Activated naive CD8-positive, alpha-beta T cell (primary cell): ENCODE data around the gene FASTK.
"Not testable (repeated sequence)": the region's sequence is repeated elsewhere in the genome, so short reads cannot be mapped to it uniquely, and the experiment has no call there.

Experiments used
- H3K27ac Mint-ChIP-seq: one replicate; pipeline ENCODE4 v1.8.0; 2021; ENCODE audit warnings: mixed read lengths
- H3K27me3 Mint-ChIP-seq: one replicate; pipeline ENCODE4 v1.8.0; 2021; ENCODE audit warnings: mixed read lengths
- H3K36me3 Mint-ChIP-seq: one replicate; pipeline ENCODE4 v1.8.0; 2021; ENCODE audit warnings: mixed read lengths
- H3K4me1 Mint-ChIP-seq: one replicate; pipeline ENCODE4 v1.8.0; 2021; ENCODE audit warnings: low read depth, mixed read lengths
- H3K4me3 Mint-ChIP-seq: one replicate; pipeline ENCODE4 v1.8.0; 2021; ENCODE audit warnings: mild to moderate bottlenecking, mixed read lengths
- H3K9me3 Mint-ChIP-seq: one replicate; pipeline ENCODE4 v1.8.0; 2021; ENCODE audit warnings: low read depth, mixed read lengths

The FASTK gene

DNA sequence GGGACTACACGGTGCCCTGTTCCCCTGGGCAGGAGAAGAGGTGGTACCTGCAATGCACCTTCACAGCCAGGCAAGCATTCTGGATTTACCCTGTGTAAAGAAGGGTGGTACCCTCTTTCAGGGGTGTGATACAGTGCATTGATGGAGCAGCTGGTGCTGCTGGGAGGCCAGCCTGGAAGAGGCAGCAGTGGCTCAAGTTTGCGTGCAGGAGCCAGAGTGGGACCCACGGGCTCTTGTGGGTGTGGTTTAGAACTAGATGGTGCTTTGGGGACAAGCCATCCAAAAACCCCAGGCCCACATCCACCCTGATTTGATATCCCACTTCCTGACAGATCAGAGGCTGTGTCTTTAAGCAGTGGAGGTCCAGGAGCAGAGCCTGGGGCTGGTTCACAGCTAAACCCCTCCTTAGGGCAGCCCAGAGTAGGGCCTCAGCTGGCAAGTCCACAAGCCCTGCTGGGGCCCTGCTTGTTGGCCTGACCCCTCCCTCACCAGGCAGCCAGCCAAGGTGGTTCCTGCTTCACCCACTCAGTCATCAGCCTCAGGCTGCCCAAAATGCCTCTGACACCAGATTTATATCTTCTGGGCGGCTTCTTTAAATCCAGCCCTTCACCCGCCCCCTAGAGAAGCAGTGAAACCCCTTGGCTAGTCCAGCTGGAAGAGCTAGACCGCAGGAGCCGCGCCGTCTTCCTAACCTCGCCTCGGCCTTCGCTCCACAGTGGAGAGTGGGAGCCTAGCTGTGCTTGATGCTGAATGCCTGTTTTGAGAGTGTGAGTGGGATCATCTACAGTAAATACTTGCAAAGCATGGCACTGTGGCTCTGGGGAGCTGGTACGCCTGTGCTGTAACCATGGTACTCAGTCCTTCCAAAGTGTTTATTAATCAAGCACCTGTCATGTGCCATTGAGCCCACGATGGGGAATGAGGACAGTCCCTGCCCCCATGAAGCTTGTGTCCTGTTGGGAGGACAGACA lies 33.7 kb downstream of the FASTK start:
- no peaks in the 10 kb centered on the region for H3K27me3 Mint-ChIP-seq
- no peak overlapping the region for H3K27ac Mint-ChIP-seq
- H3K4me3 Mint-ChIP-seq = no peak overlapping the region
- no peaks in the 10 kb centered on the region for H3K4me1 Mint-ChIP-seq
- H3K9me3 Mint-ChIP-seq = no peaks in the 10 kb centered on the region
- no peaks in the 10 kb centered on the region for H3K36me3 Mint-ChIP-seq

DNA sequence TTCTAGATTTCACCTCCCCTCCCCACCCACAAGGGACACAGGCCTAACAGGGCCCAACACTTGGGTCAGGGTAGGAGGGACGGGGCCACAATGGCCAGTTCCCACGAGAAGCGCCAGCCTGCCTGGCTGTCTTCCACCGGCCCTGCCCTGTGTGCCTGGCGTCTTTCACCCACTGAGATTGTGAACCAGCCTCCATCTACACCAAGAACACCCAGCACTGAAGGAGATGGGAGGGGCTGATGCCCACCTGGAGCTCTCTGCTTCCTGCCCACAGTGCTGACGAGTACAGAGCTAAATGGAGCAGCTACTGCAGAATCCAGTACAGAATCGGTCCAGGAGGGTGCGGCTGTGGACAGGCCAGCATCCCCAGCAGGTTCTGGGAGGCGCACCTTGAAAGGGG lies 34.6 kb downstream of the FASTK start:
- H3K27ac Mint-ChIP-seq = no peak overlapping the region
- no peaks in the 10 kb centered on the region for H3K36me3 Mint-ChIP-seq
- H3K4me1 Mint-ChIP-seq = peaks cover 2% of the 10 kb centered on the region
- H3K27me3 Mint-ChIP-seq = no peaks in the 10 kb centered on the region
- no peak overlapping the region for H3K4me3 Mint-ChIP-seq
- no peaks in the 10 kb centered on the region for H3K9me3 Mint-ChIP-seq

DNA sequence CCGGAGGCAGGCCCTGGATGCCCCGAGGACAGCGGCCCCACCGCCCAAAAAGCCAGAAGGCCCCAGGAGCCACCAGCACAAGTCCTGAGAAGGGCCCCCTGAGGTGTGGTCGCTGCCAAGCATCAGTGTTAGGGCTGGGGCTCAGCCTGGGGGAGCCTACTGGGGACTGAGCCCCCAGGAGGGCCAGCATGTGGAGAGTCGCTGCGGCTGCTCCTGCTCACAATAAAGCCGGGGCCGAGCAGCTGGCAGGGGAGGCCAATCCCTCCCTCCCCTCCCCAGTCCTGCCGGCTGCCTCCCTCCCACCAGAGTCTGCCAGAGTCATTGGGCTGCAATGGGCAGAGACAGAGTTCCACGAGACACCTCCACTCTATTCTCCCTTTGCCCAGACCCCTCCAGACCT lies 35.3 kb downstream of the FASTK start:
- no peaks in the 10 kb centered on the region for H3K9me3 Mint-ChIP-seq
- peaks cover 2% of the 10 kb centered on the region for H3K4me1 Mint-ChIP-seq
- no peak overlapping the region for H3K4me3 Mint-ChIP-seq
- H3K27me3 Mint-ChIP-seq = no peaks in the 10 kb centered on the region
- H3K36me3 Mint-ChIP-seq = no peaks in the 10 kb centered on the region
- H3K27ac Mint-ChIP-seq = no peak overlapping the region

DNA sequence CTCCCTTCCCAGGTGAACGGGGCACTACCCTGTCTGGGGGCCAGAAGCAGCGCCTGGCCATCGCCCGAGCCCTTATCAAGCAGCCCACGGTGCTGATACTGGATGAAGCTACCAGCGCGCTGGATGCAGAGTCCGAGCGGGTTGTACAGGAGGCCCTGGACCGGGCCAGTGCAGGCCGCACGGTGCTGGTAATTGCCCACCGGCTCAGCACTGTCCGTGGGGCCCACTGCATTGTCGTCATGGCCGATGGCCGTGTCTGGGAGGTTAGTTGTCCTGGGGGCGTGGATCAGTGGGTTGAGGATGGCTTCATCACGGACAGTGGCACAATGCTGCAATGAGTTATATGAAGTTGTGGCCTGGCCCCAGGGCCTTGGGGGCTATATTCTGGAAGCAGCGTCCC lies 36.6 kb downstream of the FASTK start:
- peaks cover 12% of the 10 kb centered on the region for H3K4me1 Mint-ChIP-seq
- no peak overlapping the region for H3K4me3 Mint-ChIP-seq
- H3K27me3 Mint-ChIP-seq = no peaks in the 10 kb centered on the region
- H3K9me3 Mint-ChIP-seq = no peaks in the 10 kb centered on the region
- no peaks in the 10 kb centered on the region for H3K36me3 Mint-ChIP-seq
- H3K27ac Mint-ChIP-seq = no peak overlapping the region

DNA sequence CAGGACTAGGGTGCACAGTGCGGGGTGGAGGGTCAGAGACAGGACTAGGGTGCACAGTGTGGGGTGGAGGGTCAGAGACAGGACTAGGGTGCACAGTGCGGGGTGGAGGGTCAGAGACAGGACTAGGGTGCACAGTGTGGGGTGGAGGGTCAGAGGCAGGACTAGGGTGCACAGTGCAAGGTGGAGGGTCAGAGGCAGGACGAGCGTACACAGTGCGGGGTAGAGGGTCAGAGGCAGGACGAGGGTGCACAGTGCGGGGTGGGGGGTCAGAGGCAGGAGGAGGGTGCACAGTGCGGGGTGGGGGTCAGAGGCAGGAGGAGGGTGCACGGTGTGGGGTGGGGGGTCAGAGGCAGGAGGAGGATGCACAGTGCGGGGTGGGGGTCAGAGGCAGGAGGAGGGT lies 37.2 kb downstream of the FASTK start:
- H3K9me3 Mint-ChIP-seq, H3K4me3 Mint-ChIP-seq, H3K36me3 Mint-ChIP-seq, H3K27ac Mint-ChIP-seq, H3K27me3 Mint-ChIP-seq: not testable (repeated sequence)
- H3K4me1 Mint-ChIP-seq = peaks cover 17% of the 10 kb centered on the region

DNA sequence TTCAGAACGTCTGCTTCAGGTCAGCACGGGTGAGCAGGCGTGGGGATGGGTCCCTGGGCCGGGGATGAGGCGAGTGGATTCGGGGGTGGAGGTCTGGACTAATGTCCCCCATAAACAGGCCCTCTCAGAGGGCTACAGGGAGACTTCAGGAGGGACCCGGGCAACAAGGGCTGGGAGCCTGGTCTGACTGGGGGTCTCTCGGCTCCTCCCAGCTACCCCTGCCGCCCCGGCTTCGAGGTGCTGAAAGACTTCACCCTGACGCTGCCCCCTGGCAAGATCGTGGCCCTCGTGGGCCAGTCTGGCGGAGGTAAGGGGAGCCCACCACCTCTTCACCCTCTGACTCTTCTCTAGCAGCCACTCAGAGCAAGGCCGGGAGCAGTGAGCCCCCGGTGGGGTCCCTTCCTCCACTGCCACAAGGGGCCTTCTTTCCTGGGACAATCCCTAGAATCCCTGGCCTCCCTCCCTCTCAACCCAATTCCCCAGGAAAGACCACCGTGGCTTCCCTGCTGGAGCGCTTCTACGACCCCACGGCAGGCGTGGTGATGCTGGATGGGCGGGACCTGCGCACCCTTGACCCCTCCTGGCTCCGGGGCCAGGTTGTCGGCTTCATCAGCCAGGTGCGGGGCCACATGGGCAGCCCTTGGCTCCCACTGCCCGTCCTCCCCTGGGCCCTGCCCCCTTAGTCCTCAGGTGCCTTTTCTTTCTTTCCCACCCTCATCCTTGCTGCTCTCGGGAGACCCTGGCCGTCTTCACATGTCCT lies 39.8 kb downstream of the FASTK start:
- H3K36me3 Mint-ChIP-seq = no peaks in the 10 kb centered on the region

DNA sequence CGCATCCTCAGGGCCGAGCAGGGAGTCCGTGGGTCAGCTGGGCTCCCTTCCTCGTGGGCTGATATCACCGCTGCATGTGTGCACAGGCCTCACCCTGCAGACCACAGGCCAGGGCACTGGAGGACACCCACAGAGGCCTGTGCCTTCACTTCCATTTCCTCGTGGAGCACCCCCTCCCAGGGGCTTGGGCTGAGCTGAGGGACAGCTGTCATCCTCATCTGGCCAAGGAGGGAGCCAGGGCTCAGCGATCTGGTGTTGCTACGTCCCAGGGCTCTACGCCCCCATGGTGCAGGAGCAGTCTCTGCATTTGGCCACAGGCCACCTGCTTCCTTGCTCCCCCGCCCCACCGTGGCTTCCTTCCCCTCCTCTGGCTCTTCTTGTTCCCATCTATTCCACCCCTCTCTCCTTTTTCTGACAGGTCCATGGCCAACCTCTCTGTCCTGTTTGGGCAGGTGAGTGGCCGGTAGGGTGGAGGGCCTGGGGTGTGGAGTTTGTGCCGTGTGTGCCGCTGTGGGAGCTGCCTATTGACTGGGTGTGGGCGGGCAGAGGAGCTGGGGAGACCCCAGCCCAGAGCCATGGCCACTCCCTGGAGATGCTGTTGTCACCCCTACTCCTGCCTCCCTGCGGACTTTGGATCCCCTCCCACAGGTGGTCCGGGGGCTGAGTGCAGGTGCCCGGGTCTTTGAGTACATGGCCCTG lies 40.6 kb downstream of the FASTK start:
- peak overlapping the region; percentile 93 for H3K27ac Mint-ChIP-seq
- H3K4me3 Mint-ChIP-seq = peak overlapping the region; percentile 47
- no peaks in the 10 kb centered on the region for H3K27me3 Mint-ChIP-seq
- no peaks in the 10 kb centered on the region for H3K9me3 Mint-ChIP-seq
- peaks cover 17% of the 10 kb centered on the region for H3K4me1 Mint-ChIP-seq
- H3K36me3 Mint-ChIP-seq = no peaks in the 10 kb centered on the region

More for the DNA sequence above, 39.8 kb downstream of the FASTK start:
- Mint-ChIP-seq H3K9me3 (no peaks in the 10 kb centered on the region), H3K27me3 (no peaks in the 10 kb centered on the region), H3K4me1 (peaks cover 17% of the 10 kb centered on the region), H3K27ac (no peak overlapping the region), H3K4me3 (no peak overlapping the region)

DNA sequence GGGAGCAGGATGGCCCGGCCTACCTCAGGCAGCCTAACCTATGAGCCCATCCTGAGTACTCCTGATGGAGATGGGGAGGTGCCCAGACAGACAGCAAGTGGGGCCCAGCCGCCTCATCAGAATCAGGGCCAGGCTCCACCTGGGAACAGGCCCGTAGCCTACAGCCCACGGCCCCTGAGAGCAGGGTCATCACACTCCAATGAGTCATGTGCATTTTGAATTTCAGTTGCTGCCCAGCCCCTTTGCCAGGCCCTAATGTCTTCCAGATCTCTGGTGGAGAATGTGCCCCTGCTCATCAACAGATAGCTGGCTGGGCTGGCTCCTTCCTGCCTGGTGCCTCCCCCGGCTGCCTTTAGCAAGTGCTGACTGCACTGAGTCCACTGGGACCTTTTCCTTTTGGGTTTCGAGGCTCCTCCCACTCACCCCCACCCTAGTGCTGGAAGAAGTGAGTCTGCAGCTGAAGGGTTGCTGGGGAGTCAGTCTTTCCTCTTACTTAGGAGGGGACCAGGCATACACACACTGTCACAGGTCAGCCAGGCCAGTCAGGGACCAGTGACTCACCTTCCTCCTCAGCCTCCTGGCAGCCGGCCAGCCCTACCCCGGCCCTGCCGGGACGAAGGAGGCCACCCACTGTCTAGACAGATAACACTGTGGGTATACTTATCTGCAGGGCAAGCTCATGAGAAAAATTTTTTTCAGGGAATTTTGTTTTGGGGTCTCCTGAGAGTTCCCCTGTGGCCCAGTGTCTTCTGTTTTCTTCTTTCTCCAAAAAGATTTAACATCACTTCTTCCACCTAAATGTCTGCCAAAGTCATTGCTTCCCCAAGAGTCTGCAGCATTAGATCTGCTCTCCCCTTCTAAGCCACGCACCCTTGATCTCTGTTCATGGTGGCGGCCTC lies 41.4 kb downstream of the FASTK start:
- Mint-ChIP-seq H3K4me3 (peak overlapping the region; percentile 47), H3K4me1 (peaks cover 17% of the 10 kb centered on the region), H3K27me3 (no peaks in the 10 kb centered on the region), H3K9me3 (no peaks in the 10 kb centered on the region), H3K36me3 (no peaks in the 10 kb centered on the region), H3K27ac (peak overlapping the region; percentile 93)

DNA sequence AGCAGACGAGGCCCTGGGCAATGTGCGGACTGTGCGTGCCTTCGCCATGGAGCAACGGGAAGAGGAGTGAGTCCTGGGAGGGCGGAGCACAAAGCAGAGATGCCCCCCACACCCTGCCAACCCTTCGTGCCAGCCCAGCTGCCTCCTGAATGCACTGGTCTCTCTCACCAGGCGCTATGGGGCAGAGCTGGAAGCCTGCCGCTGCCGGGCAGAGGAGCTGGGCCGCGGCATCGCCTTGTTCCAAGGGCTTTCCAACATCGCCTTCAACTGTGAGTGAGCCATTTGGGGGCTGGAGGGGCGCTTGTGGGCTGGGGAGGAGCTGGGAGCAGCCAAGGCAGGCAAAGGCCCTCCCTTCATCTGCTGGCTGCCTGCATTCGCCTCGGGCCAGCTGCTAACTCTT lies 44.7 kb downstream of the FASTK start:
- H3K9me3 Mint-ChIP-seq = no peaks in the 10 kb centered on the region
- peaks cover 19% of the 10 kb centered on the region for H3K4me1 Mint-ChIP-seq
- no peaks in the 10 kb centered on the region for H3K27me3 Mint-ChIP-seq
- no peaks in the 10 kb centered on the region for H3K36me3 Mint-ChIP-seq
- H3K4me3 Mint-ChIP-seq = no peak overlapping the region
- H3K27ac Mint-ChIP-seq = no peak overlapping the region

DNA sequence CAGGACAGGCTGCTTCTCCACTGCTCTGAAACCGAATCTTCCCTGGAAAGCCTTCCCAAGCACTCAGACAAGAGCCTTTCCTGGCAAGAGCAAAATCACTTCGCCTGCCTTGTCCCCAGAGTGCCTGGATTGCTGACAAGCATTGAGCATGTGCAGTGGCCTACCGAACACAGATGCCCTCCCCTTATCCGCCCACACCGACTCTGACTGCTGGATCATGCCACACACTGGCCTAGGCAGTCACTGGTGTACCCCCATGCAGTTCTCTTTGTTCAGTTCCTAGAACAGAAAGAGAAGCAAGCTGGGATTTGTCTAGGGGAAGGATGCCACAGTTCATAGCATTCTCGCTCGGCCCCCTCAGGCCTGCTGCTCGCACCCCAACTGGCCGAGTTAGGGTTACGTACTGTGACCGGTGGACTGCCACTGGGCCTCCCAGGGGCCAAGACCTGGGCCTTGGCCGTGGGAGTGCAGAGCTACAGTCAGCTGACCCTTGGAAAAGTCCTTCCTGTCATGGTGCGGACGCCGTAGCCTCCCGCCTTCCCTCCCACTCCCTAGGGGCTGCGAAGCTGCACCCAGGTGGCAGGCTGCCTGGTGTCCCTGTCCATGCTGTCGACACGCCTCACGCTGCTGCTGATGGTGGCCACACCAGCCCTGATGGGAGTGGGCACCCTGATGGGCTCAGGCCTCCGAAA lies 45.4 kb downstream of the FASTK start:
- Mint-ChIP-seq H3K9me3 (no peaks in the 10 kb centered on the region), H3K27me3 (no peaks in the 10 kb centered on the region), H3K4me1 (peaks cover 20% of the 10 kb centered on the region), H3K4me3 (no peak overlapping the region), H3K36me3 (no peaks in the 10 kb centered on the region), H3K27ac (no peak overlapping the region)

DNA sequence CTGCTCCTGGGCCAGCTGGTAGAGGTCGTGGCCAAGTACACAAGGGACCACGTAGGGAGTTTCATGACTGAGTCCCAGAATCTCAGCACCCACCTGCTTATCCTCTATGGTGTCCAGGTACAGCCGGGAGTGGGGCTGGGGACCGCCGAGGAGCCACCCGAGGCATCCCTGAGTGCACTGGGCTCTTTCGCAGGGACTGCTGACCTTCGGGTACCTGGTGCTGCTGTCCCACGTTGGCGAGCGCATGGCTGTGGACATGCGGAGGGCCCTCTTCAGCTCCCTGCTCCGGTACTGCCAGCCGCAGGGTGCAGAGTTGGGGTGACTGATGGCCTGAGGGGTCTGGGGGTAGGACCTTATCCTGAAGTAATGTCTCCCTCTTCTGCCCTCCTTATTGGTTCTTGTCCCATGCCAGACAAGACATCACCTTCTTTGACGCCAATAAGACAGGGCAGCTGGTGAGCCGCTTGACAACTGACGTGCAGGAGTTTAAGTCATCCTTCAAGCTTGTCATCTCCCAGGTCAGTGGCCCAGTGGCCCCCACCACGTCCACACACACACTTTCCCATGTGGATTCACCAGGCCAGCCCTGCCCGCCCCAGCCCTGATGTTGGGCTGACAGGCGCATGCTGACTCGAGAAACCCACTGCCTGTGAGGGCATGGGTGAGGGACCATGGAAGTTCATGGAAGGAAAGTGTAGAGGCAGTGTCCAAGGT lies 46.1 kb downstream of the FASTK start:
- no peaks in the 10 kb centered on the region for H3K27me3 Mint-ChIP-seq
- H3K36me3 Mint-ChIP-seq = no peaks in the 10 kb centered on the region
- H3K27ac Mint-ChIP-seq = no peak overlapping the region

DNA sequence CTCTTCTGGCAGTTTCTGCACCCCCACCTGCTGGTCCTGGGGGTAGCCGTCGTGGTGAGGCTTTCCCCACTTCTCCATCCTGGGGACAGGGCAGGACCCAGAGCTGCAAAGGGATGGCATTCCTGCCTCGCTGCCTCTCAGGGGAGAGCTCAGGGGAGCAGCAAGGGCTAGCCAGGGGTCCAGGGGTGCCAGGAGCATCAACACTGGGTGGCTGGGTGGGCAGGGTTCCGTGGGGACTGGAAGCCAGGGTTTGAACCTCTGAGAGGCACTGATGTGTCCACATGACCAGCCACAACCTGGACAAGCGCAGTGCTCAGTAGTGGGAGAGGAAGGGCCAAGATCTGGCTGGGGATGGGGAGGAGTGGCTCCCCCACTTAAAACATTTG lies 46.8 kb downstream of the FASTK start:
- no peaks in the 10 kb centered on the region for H3K9me3 Mint-ChIP-seq
- H3K27me3 Mint-ChIP-seq = no peaks in the 10 kb centered on the region
- H3K27ac Mint-ChIP-seq = no peak overlapping the region

More for the DNA sequence above, 46.1 kb downstream of the FASTK start:
- no peaks in the 10 kb centered on the region for H3K9me3 Mint-ChIP-seq
- peaks cover 14% of the 10 kb centered on the region for H3K4me1 Mint-ChIP-seq
- H3K4me3 Mint-ChIP-seq = no peak overlapping the region

More for the DNA sequence above, 46.8 kb downstream of the FASTK start:
- no peak overlapping the region for H3K4me3 Mint-ChIP-seq
- H3K4me1 Mint-ChIP-seq = peaks cover 12% of the 10 kb centered on the region
- H3K36me3 Mint-ChIP-seq = no peaks in the 10 kb centered on the region
